K562 (cell line): Measurements from ENCODE around the gene DOCK8. TPM values are rescaled to one million over a fixed set of nuclear protein-coding genes. Genes with fewer than 3 reads are reported as not detected.

Experiments used
- DDX20 ChIP-seq: fragments of 450-650 bp; IDR thresholded peaks from 2 replicates; pipeline ENCODE4 v1.6.1; 2016; ENCODE audit warnings: missing genetic modification characterization, low read depth, mild to moderate bottlenecking, missing compliant biosample characterization, moderate library complexity
- ZNF354B ChIP-seq: fragments of 250-450 bp; sonication (Bioruptor Pico); IDR thresholded peaks from 2 replicates; pipeline ENCODE4 v1.4.0; 2020
- polyA plus RNA-seq, 8 experiments: library from polyadenylated mRNA; depleted of rRNA in 4 of 8; stranded (reverse) in 5 of 8; unstranded in 3 of 8; fragments of >200 nt; fragmentation: Nextera tagmentation in 2 of 8; fragmentation: Illumina TruSeq in 1 of 8; extraction: Ambion mirVana in 2 of 8; extraction: Trizol in 1 of 8; gene quantifications; 2 replicates each; pipeline versions ENCODE4 v1.2.1 to v1.2.3, GENCODE V29; 2011 to 2014; ENCODE audit warnings: inconsistent platforms in 1 of 8, missing spikeins in 1 of 8
- total RNA-seq, 7 experiments: library from RNA; depleted of rRNA in 6 of 7; stranded (reverse); fragments of >200 nt in 6 of 7; fragmentation: Illumina TruSeq in 2 of 7; extraction: Trizol in 2 of 7; gene quantifications; 2 replicates each; pipeline versions ENCODE4 v1.2.1 to v1.2.3, GENCODE V29; 2011 to 2021; ENCODE audit warnings: low replicate concordance in 1 of 7
- TF ChIP-seq, protein P1 (sequence below): fragments of 450-650 bp; IDR thresholded peaks from 2 replicates; pipeline ENCODE4 v1.6.1; 2016; ENCODE audit warnings: mild to moderate bottlenecking, moderate library complexity
- TF ChIP-seq, protein P2 (sequence below): sonication (generic); formaldehyde crosslinking; IDR thresholded peaks from 2 replicates; pipeline ENCODE4 v1.8.1; 2023; ENCODE audit warnings: mild to moderate bottlenecking, missing genetic modification reagents

DOCK8 gene
- total and polyA plus RNA-seq, 9 of the 15 experiments (the other 6 are each of a cell fraction or from before 2014, with no cell fraction given), result 14.4 to 53.8 (median 25.1) TPM

DNA sequence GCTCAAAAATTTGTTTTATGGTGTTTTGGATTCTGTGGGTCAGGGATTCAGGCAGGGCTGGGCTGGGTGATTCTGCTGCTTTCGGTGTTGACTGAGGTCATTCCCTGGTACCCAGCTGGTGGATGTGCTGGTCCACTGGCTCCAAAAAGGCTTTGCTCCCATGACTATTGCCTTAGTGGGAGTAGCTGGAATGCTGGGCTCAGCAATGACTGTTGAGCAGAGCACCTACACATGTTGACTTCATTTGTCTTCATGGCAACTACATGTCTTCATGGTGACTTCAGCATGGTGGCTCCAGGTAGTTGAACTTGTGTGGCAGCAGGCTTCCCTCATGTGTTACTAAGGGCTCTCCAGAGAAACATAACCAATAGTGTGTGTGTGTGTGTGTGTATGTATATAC lies 297.2 kb downstream of the DOCK8 start (continued):
- TF ChIP-seq, protein P1, sequence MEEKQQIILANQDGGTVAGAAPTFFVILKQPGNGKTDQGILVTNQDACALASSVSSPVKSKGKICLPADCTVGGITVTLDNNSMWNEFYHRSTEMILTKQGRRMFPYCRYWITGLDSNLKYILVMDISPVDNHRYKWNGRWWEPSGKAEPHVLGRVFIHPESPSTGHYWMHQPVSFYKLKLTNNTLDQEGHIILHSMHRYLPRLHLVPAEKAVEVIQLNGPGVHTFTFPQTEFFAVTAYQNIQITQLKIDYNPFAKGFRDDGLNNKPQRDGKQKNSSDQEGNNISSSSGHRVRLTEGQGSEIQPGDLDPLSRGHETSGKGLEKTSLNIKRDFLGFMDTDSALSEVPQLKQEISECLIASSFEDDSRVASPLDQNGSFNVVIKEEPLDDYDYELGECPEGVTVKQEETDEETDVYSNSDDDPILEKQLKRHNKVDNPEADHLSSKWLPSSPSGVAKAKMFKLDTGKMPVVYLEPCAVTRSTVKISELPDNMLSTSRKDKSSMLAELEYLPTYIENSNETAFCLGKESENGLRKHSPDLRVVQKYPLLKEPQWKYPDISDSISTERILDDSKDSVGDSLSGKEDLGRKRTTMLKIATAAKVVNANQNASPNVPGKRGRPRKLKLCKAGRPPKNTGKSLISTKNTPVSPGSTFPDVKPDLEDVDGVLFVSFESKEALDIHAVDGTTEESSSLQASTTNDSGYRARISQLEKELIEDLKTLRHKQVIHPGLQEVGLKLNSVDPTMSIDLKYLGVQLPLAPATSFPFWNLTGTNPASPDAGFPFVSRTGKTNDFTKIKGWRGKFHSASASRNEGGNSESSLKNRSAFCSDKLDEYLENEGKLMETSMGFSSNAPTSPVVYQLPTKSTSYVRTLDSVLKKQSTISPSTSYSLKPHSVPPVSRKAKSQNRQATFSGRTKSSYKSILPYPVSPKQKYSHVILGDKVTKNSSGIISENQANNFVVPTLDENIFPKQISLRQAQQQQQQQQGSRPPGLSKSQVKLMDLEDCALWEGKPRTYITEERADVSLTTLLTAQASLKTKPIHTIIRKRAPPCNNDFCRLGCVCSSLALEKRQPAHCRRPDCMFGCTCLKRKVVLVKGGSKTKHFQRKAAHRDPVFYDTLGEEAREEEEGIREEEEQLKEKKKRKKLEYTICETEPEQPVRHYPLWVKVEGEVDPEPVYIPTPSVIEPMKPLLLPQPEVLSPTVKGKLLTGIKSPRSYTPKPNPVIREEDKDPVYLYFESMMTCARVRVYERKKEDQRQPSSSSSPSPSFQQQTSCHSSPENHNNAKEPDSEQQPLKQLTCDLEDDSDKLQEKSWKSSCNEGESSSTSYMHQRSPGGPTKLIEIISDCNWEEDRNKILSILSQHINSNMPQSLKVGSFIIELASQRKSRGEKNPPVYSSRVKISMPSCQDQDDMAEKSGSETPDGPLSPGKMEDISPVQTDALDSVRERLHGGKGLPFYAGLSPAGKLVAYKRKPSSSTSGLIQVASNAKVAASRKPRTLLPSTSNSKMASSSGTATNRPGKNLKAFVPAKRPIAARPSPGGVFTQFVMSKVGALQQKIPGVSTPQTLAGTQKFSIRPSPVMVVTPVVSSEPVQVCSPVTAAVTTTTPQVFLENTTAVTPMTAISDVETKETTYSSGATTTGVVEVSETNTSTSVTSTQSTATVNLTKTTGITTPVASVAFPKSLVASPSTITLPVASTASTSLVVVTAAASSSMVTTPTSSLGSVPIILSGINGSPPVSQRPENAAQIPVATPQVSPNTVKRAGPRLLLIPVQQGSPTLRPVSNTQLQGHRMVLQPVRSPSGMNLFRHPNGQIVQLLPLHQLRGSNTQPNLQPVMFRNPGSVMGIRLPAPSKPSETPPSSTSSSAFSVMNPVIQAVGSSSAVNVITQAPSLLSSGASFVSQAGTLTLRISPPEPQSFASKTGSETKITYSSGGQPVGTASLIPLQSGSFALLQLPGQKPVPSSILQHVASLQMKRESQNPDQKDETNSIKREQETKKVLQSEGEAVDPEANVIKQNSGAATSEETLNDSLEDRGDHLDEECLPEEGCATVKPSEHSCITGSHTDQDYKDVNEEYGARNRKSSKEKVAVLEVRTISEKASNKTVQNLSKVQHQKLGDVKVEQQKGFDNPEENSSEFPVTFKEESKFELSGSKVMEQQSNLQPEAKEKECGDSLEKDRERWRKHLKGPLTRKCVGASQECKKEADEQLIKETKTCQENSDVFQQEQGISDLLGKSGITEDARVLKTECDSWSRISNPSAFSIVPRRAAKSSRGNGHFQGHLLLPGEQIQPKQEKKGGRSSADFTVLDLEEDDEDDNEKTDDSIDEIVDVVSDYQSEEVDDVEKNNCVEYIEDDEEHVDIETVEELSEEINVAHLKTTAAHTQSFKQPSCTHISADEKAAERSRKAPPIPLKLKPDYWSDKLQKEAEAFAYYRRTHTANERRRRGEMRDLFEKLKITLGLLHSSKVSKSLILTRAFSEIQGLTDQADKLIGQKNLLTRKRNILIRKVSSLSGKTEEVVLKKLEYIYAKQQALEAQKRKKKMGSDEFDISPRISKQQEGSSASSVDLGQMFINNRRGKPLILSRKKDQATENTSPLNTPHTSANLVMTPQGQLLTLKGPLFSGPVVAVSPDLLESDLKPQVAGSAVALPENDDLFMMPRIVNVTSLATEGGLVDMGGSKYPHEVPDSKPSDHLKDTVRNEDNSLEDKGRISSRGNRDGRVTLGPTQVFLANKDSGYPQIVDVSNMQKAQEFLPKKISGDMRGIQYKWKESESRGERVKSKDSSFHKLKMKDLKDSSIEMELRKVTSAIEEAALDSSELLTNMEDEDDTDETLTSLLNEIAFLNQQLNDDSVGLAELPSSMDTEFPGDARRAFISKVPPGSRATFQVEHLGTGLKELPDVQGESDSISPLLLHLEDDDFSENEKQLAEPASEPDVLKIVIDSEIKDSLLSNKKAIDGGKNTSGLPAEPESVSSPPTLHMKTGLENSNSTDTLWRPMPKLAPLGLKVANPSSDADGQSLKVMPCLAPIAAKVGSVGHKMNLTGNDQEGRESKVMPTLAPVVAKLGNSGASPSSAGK, result no peak
- no peak for TF ChIP-seq ZNF354B (CRISPR knock-in tag)
- TF ChIP-seq DDX20 (tag), result no peak
- TF ChIP-seq, protein P2, sequence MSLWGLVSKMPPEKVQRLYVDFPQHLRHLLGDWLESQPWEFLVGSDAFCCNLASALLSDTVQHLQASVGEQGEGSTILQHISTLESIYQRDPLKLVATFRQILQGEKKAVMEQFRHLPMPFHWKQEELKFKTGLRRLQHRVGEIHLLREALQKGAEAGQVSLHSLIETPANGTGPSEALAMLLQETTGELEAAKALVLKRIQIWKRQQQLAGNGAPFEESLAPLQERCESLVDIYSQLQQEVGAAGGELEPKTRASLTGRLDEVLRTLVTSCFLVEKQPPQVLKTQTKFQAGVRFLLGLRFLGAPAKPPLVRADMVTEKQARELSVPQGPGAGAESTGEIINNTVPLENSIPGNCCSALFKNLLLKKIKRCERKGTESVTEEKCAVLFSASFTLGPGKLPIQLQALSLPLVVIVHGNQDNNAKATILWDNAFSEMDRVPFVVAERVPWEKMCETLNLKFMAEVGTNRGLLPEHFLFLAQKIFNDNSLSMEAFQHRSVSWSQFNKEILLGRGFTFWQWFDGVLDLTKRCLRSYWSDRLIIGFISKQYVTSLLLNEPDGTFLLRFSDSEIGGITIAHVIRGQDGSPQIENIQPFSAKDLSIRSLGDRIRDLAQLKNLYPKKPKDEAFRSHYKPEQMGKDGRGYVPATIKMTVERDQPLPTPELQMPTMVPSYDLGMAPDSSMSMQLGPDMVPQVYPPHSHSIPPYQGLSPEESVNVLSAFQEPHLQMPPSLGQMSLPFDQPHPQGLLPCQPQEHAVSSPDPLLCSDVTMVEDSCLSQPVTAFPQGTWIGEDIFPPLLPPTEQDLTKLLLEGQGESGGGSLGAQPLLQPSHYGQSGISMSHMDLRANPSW, result no peak
